ENCODE data around the gene KCNQ1. TPM values are rescaled to one million over a fixed set of nuclear protein-coding genes. Genes with fewer than 3 reads are reported as not detected.

KCNQ1 gene
- total and polyA plus RNA-seq, 9 of the 15 experiments (the other 6 are each of a cell fraction or from before 2014, with no cell fraction given): 0.44 TPM; not detected in 8

- TF ChIP-seq PATZ1 (CRISPR knock-in tag; IDR thresholded peaks at IDR 0.05; ENCODE audit: borderline replicate concordance) (no peak), ZNF668 (CRISPR knock-in tag; IDR thresholded peaks at IDR 0.05) (no peak), ZNF785 (CRISPR knock-in tag; IDR thresholded peaks at IDR 0.05) (no peak), PHF8 (IDR thresholded peaks at IDR 0.05; ENCODE audit: borderline replicate concordance, low read length) (no peak; the same call in 1 of the 2 replicates), ZNF274 (IDR thresholded peaks at IDR 0.05; ENCODE audit: borderline replicate concordance, low read depth, low read length) (no peak), MAFG (tag; conservative IDR thresholded peaks at IDR 0.05) (no peak), GTF3C2 (IDR thresholded peaks at IDR 0.05; ENCODE audit: borderline replicate concordance, extremely low read depth, insufficient read length) (no peak), USF2 (CRISPR knock-in tag; IDR thresholded peaks at IDR 0.05) (no peak), KLF13 (tag; IDR thresholded peaks at IDR 0.05; ENCODE audit: borderline replicate concordance, low read depth) (no peak), PHF21A (IDR thresholded peaks at IDR 0.05; ENCODE audit: borderline replicate concordance, low read depth) (no peak), NEUROD1 (IDR thresholded peaks at IDR 0.05; ENCODE audit: borderline replicate concordance, low read depth, low read length, partially characterized antibody) (peak; percentile 46), SNRNP70 (optimal IDR thresholded peaks at IDR 0.05; ENCODE audit: low read depth, low read length) (no peak), HOXB6 (CRISPR knock-in tag; IDR thresholded peaks at IDR 0.05; ENCODE audit: borderline replicate concordance) (no peak), ZFP30 (CRISPR knock-in tag; IDR thresholded peaks at IDR 0.05; ENCODE audit: borderline replicate concordance) (no peak), E2F6 (IDR thresholded peaks at IDR 0.05; ENCODE audit: borderline replicate concordance in 1 of 2, extremely low read depth in 1 of 2, insufficient read depth in 1 of 2, insufficient read length in 1 of 2, low read depth in 1 of 2, low read length in 1 of 2, poor library complexity in 1 of 2, severe bottlenecking in 1 of 2) (peak in 1 of 2 experiments; percentile 11), PKNOX1 (IDR thresholded peaks at IDR 0.05) (no peak), EGR1 (conservative IDR thresholded peaks at IDR 0.05) (0 out of 2 replicates have a peak, but pooled peaks have one; percentile 11), LCOR (CRISPR knock-in tag; IDR thresholded peaks at IDR 0.05) (no peak), MTA1 (IDR thresholded peaks at IDR 0.05; ENCODE audit: borderline replicate concordance) (no peak)
These were observed 334.7 kb downstream of the KCNQ1 start (continued) for GRCh38 chr11:2779499-2779980.
